Measurements from ENCODE around the gene METTL27.

Gene METTL27

DNA sequence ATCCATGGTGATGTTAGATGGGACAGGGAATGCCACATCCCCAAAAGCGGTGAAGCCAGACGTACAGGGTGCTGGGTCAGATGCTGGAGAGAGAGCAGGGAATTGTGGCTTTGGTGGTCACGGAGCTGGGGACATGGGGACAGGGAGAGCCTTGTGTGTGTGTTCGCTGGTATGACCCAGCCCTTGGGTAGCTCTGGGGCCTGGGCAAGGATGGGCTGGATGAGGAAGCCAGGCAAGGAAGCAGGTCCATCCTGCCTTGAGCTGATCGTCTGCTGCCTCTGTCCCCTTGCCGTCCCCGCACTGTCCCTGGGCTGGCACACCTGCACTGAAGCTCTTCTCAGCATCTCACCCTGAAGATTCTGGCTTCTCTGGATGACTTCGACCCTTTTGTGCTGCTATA, 26.9 kb downstream of the METTL27 start:
- H3K9me3 ChIP-seq (ENCODE audit: control insufficient read depth, insufficient read depth, low read depth, low read length), result no peaks in the 10 kb centered on the region
- CTCF ChIA-PET, result interaction anchor here (0.7 to 3.0 kb wide), 4 partner anchors 14 to 210 kb away, joined by 3 to 17 read pairs (median 4); no protein-coding TSS in a partner anchor
- no peaks in the 10 kb centered on the region for H3K4me1 ChIP-seq (ENCODE audit: control insufficient read depth, insufficient read depth, low read length)
- H3K4me3 ChIP-seq (ENCODE audit: low read depth, low read length), result no peak overlapping the region
- no peak overlapping the region for H3K27ac ChIP-seq (ENCODE audit: extremely low read depth, low read depth, low read length)
- H3K36me3 ChIP-seq (ENCODE audit: control insufficient read depth in 2 of 2, insufficient read depth in 1 of 2, low read length in 2 of 2), result no peaks in the 10 kb centered on the region
- TF ChIP-seq KLF9 (tag by site-specific recombination; IDR thresholded peaks at IDR 0.05; ENCODE audit: low read depth) (no peak), INSM2 (tag by site-specific recombination; IDR thresholded peaks at IDR 0.05) (no peak), SCRT1 (tag by site-specific recombination; IDR thresholded peaks at IDR 0.05; ENCODE audit: borderline replicate concordance) (no peak), ZNF664 (tag by site-specific recombination; IDR thresholded peaks at IDR 0.05) (no peak), ZNF221 (tag by site-specific recombination; IDR thresholded peaks at IDR 0.05; ENCODE audit: borderline replicate concordance) (no peak)
- POLR2A ChIA-PET, result interaction anchor here (0.8 kb wide), 1 partner anchor 11 kb away, joined by 6 read pairs; no protein-coding TSS in a partner anchor

GRCh38 chr7:73812996-73813395, 29.3 kb downstream of the METTL27 start:
- H3K27ac ChIP-seq (ENCODE audit: extremely low read depth, low read depth, low read length), result no peak overlapping the region
- no peaks in the 10 kb centered on the region for H3K36me3 ChIP-seq (ENCODE audit: control insufficient read depth in 2 of 2, insufficient read depth in 1 of 2, low read length in 2 of 2)
- TF ChIP-seq ZNF529 (tag by site-specific recombination; IDR thresholded peaks at IDR 0.05; ENCODE audit: insufficient replicate concordance) (peak; percentile 21), ZNF558 (tag by site-specific recombination; IDR thresholded peaks at IDR 0.05) (0 out of 2 replicates have a peak, but pooled peaks have one; percentile 46), ZNF184 (tag by site-specific recombination; IDR thresholded peaks at IDR 0.05) (0 out of 2 replicates have a peak, but pooled peaks have one; percentile 76), ZNF626 (tag by site-specific recombination; IDR thresholded peaks at IDR 0.05) (peak; percentile 79; the same call in 1 of the 2 replicates), SETDB1 (IDR thresholded peaks at IDR 0.05; ENCODE audit: insufficient read length, low read length) (peak; percentile 26), ZNF132 (tag by site-specific recombination; IDR thresholded peaks at IDR 0.05; ENCODE audit: borderline replicate concordance) (no peak)
- TF ChIP-seq, protein P1, sequence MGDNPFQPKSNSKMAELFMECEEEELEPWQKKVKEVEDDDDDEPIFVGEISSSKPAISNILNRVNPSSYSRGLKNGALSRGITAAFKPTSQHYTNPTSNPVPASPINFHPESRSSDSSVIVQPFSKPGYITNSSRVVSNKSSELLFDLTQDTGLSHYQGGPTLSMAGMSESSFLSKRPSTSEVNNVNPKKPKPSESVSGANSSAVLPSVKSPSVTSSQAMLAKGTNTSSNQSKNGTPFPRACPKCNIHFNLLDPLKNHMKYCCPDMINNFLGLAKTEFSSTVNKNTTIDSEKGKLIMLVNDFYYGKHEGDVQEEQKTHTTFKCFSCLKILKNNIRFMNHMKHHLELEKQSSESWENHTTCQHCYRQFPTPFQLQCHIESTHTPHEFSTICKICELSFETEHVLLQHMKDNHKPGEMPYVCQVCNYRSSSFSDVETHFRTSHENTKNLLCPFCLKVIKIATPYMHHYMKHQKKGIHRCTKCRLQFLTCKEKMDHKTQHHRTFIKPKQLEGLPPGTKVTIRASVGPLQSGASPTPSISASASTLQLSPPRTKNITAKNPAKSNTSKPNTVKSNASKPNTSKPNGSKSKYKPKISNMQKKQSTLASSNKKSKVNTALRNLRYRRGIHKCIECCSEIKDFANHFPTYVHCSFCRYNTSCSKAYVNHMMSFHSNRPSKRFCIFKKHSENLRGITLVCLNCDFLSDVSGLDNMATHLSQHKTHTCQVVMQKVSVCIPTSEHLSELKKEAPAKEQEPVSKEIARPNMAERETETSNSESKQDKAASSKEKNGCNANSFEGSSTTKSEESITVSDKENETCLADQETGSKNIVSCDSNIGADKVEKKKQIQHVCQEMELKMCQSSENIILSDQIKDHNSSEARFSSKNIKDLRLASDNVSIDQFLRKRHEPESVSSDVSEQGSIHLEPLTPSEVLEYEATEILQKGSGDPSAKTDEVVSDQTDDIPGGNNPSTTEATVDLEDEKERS (tag by site-specific recombination; IDR thresholded peaks at IDR 0.05), result no peak
- TF ChIP-seq, protein P2, sequence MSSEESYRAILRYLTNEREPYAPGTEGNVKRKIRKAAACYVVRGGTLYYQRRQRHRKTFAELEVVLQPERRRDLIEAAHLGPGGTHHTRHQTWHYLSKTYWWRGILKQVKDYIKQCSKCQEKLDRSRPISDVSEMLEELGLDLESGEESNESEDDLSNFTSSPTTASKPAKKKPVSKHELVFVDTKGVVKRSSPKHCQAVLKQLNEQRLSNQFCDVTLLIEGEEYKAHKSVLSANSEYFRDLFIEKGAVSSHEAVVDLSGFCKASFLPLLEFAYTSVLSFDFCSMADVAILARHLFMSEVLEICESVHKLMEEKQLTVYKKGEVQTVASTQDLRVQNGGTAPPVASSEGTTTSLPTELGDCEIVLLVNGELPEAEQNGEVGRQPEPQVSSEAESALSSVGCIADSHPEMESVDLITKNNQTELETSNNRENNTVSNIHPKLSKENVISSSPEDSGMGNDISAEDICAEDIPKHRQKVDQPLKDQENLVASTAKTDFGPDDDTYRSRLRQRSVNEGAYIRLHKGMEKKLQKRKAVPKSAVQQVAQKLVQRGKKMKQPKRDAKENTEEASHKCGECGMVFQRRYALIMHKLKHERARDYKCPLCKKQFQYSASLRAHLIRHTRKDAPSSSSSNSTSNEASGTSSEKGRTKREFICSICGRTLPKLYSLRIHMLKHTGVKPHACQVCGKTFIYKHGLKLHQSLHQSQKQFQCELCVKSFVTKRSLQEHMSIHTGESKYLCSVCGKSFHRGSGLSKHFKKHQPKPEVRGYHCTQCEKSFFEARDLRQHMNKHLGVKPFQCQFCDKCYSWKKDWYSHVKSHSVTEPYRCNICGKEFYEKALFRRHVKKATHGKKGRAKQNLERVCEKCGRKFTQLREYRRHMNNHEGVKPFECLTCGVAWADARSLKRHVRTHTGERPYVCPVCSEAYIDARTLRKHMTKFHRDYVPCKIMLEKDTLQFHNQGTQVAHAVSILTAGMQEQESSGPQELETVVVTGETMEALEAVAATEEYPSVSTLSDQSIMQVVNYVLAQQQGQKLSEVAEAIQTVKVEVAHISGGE (tag by site-specific recombination; conservative IDR thresholded peaks at IDR 0.05; ENCODE audit: low read depth), result no peak
- H3K9me3 ChIP-seq (ENCODE audit: control insufficient read depth, insufficient read depth, low read depth, low read length), result no peaks in the 10 kb centered on the region
- no peak overlapping the region for H3K4me3 ChIP-seq (ENCODE audit: low read depth, low read length)
- H3K4me1 ChIP-seq (ENCODE audit: control insufficient read depth, insufficient read depth, low read length), result no peaks in the 10 kb centered on the region
- POLR2A ChIA-PET, result no interaction called here
- CTCF ChIA-PET, result interaction anchor here (4.3 kb wide), 1 partner anchor 42 kb away, joined by 40 read pairs; no protein-coding TSS in a partner anchor
